Left hindlimb (tissue), 1 donor: ENCODE results near the gene HEMK1.

Source experiments
- DNase-seq: peaks from one replicate; pipeline ENCODE4 v3.0.0-alpha.2; 2018

The HEMK1 gene

GRCh38 chr3:50545781-50546180, 23.5 kb upstream of the HEMK1 start:
- DNase-seq = no peak

- DNase-seq = no peak
Measured at GRCh38 chr3:50549226-50549625, 20.1 kb upstream of the HEMK1 start.

- DNase-seq = peak; percentile 70
Measured at GRCh38 chr3:50550079-50550736, 19.1 kb upstream of the HEMK1 start.

GRCh38 chr3:50551054-50551659, 18.2 kb upstream of the HEMK1 start:
- peak; percentile 45 for DNase-seq

GRCh38 chr3:50551681-50552435, 17.5 kb upstream of the HEMK1 start:
- DNase-seq = no peak

GRCh38 chr3:50552598-50552997, 16.7 kb upstream of the HEMK1 start:
- no peak for DNase-seq

GRCh38 chr3:50554553-50554952, 14.8 kb upstream of the HEMK1 start:
- DNase-seq = no peak

GRCh38 chr3:50557106-50557505, 12.2 kb upstream of the HEMK1 start:
- DNase-seq = no peak

GRCh38 chr3:50557915-50558314, 11.4 kb upstream of the HEMK1 start:
- no peak for DNase-seq

- DNase-seq = no peak
Measured at GRCh38 chr3:50559702-50560101, 9.6 kb upstream of the HEMK1 start.

- DNase-seq = no peak
Measured at GRCh38 chr3:50562861-50563260, 6.5 kb upstream of the HEMK1 start.

- no peak for DNase-seq
Measured at GRCh38 chr3:50563867-50564266, 5.5 kb upstream of the HEMK1 start.

- no peak for DNase-seq
Measured at GRCh38 chr3:50564321-50564720, 5.0 kb upstream of the HEMK1 start.

GRCh38 chr3:50567011-50567385, 2.3 kb upstream of the HEMK1 start:
- DNase-seq = no peak

- DNase-seq = peak; percentile 92
Measured at GRCh38 chr3:50567386-50568167, 1.7 kb upstream of the HEMK1 start, which contains the start of gene C3orf18. Gene C3orf18 (minus strand): TSS chr3:50567747. CDS start chr3:50565699, 2,048 bp downstream.

GRCh38 chr3:50570508-50571279, 1.4 kb downstream of the HEMK1 start:
- no peak for DNase-seq

GRCh38 chr3:50571486-50571885, 2.2 kb downstream of the HEMK1 start:
- DNase-seq = no peak

GRCh38 chr3:50572158-50572557, 2.8 kb downstream of the HEMK1 start:
- peak; percentile 75 for DNase-seq

- DNase-seq = no peak
Measured at GRCh38 chr3:50572801-50573371, 3.6 kb downstream of the HEMK1 start.

- no peak for DNase-seq
Measured at GRCh38 chr3:50573566-50574443, 4.5 kb downstream of the HEMK1 start.

GRCh38 chr3:50574444-50574831, 5.1 kb downstream of the HEMK1 start:
- DNase-seq = no peak
